Lung (tissue), 12 donors: ENCODE data around the gene MYRIP. TPM values are rescaled to one million over a fixed set of nuclear protein-coding genes. Genes with fewer than 3 reads are reported as not detected.

Experiments
- ATAC-seq: fragments of 200-7000 bp; cut with Tn5 transposase; one replicate; pipeline ENCODE4 v1.9.1; 2020; ENCODE audit warnings: moderate number of reproducible peaks; ENCODE audit not compliant: insufficient read depth, low FRiP score
- DNase-seq, 3 donors: peaks; one replicate each; pipeline ENCODE4 v3.0.0-alpha.2; 2013 to 2017
- H3K27ac ChIP-seq, 2 donors: one replicate each; pipeline ENCODE4 v1.5.1; 2013; ENCODE audit warnings: mild to moderate bottlenecking in 2 of 2, moderate library complexity in 2 of 2, control low read depth in 1 of 2, inconsistent platforms in 1 of 2, low read depth in 1 of 2, low read length in 1 of 2
- H3K27me3 ChIP-seq, 3 donors: one replicate each; pipeline ENCODE4 v1.5.1; 2013; ENCODE audit warnings: low read length in 2 of 3; ENCODE audit not compliant: control insufficient read depth in 3 of 3, insufficient read depth in 3 of 3
- H3K36me3 ChIP-seq, 4 donors: one replicate each; pipeline ENCODE4 v1.5.1; 2013; ENCODE audit warnings: low read length in 4 of 4, mild to moderate bottlenecking in 1 of 4, moderate library complexity in 1 of 4; ENCODE audit not compliant: control insufficient read depth in 4 of 4, insufficient read depth in 4 of 4
- H3K4me1 ChIP-seq, 5 donors: one replicate each; pipeline ENCODE4 v1.5.1; 2013; ENCODE audit warnings: low read length in 5 of 5, mild to moderate bottlenecking in 2 of 5, moderate library complexity in 1 of 5; ENCODE audit not compliant: control insufficient read depth in 5 of 5, insufficient read depth in 5 of 5
- H3K4me3 ChIP-seq: one replicate; pipeline ENCODE4 v1.5.1; 2013; ENCODE audit warnings: mild to moderate bottlenecking, control low read depth, moderate library complexity
- H3K9ac ChIP-seq, 2 donors: one replicate each; pipeline ENCODE4 v1.5.1; 2013; ENCODE audit warnings: low read length in 2 of 2, control low read depth in 1 of 2; ENCODE audit not compliant: insufficient read depth in 1 of 2
- H3K9me3 ChIP-seq, 4 donors: one replicate each; pipeline ENCODE4 v1.5.1; 2013; ENCODE audit warnings: low read length in 3 of 4, mild to moderate bottlenecking in 1 of 4, moderate library complexity in 1 of 4; ENCODE audit not compliant: control insufficient read depth in 4 of 4, insufficient read depth in 3 of 4
- CTCF ChIP-seq: IDR thresholded peaks from 2 replicates; pipeline ENCODE4 v1.5.1; 2012; ENCODE audit warnings: mild to moderate bottlenecking; ENCODE audit errors: control extremely low read depth, extremely low read depth
- WGBS, 2 donors: extraction: QIAGEN DNeasy Blood & Tissue Kit; methylation state at CpG; one replicate each; pipeline ENCODE4 v1.1.7; 2013; 5-methylcytosine and 5-hydroxymethylcytosine counted together
- polyA plus RNA-seq, 2 donors: library from polyadenylated mRNA; stranded (reverse); fragments of 200-250 nt; gene quantifications; one replicate each; pipeline ENCODE4 v1.2.1, GENCODE V29; 2013
- total RNA-seq, 2 donors: library from RNA; depleted of rRNA in 1 of 2; stranded (reverse); fragments of >200 nt in 1 of 2; gene quantifications; one replicate each; pipeline ENCODE4 v1.2.1, GENCODE V29; 2014 to 2021
- donor health status: control.
- donor health status: control.
- donor health status: Bipolar disorder and iron deficiency.
- donor health status: healthy.
- donor health status: DM: yes; HTN: yes; CAD: no.

Gene MYRIP
- total and polyA plus RNA-seq, 4 donors = 0.30 to 2.5 (median 0.77) TPM

GRCh38 chr3:39849992-39850715 lies 40.7 kb downstream of the MYRIP start:
- Histone ChIP-seq H3K4me1 (peaks cover 0 to 3% (median 0%) of the 10 kb centered on the region in 5 donors), H3K27me3 (peaks cover 0 to 10% (median 0%) of the 10 kb centered on the region in 3 donors), H3K27ac (no peak overlapping the region), H3K9ac (no peak overlapping the region), H3K36me3 (no peaks in the 10 kb centered on the region), H3K4me3 (no peak overlapping the region), H3K9me3 (peaks cover 0 to 2% (median 0%) of the 10 kb centered on the region in 4 donors)
- no peak for DNase-seq
- 36 to 46% methylated on average over 3 of the region's 3 CpGs for WGBS, 2 donors
- TF ChIP-seq CTCF = no peak
- ATAC-seq = no peak

- H3K27ac ChIP-seq = no peak overlapping the region
- TF ChIP-seq CTCF = no peak
- no peaks in the 10 kb centered on the region for H3K36me3 ChIP-seq
- no peak overlapping the region for H3K4me3 ChIP-seq
- H3K9me3 ChIP-seq = peaks cover 0 to 3% (median 1%) of the 10 kb centered on the region in 4 donors
- H3K27me3 ChIP-seq = peaks cover 0 to 10% (median 0%) of the 10 kb centered on the region in 3 donors
- DNase-seq (no peak), ATAC-seq (no peak)
- WGBS, 2 donors = 48 to 80% methylated on average over 2 of the region's 2 CpGs
- H3K4me1 ChIP-seq = peaks cover 0 to 3% (median 0%) of the 10 kb centered on the region in 5 donors
- H3K9ac ChIP-seq = no peak overlapping the region
These were observed 41.3 kb downstream of the MYRIP start for GRCh38 chr3:39850716-39851032.

- Histone ChIP-seq H3K9ac (no peak overlapping the region), H3K4me1 (no peaks in the 10 kb centered on the region), H3K27me3 (no peaks in the 10 kb centered on the region), H3K27ac (no peak overlapping the region), H3K36me3 (no peaks in the 10 kb centered on the region), H3K4me3 (no peak overlapping the region), H3K9me3 (peaks cover 0 to 10% (median 1%) of the 10 kb centered on the region in 4 donors)
- TF ChIP-seq CTCF = no peak
- 92% methylated on average over 3 of the region's 3 CpGs for WGBS, 2 donors
- DNase-seq (no peak), ATAC-seq (no peak)
These were observed 46.1 kb downstream of the MYRIP start for GRCh38 chr3:39855517-39855916.

GRCh38 chr3:39869890-39870289 lies 60.5 kb downstream of the MYRIP start:
- Histone ChIP-seq H3K27me3 (no peaks in the 10 kb centered on the region), H3K36me3 (no peaks in the 10 kb centered on the region), H3K27ac (no peak overlapping the region), H3K4me3 (no peak overlapping the region), H3K9me3 (peaks cover 0 to 2% (median 0%) of the 10 kb centered on the region in 4 donors), H3K9ac (no peak overlapping the region), H3K4me1 (no peaks in the 10 kb centered on the region)
- ATAC-seq = no peak
- 69 to 70% methylated on average over 2 of the region's 2 CpGs for WGBS, 2 donors
- TF ChIP-seq CTCF = no peak
- no peak for DNase-seq
